Spleen (tissue), 3 donors: ENCODE data around the gene CORT.

Source experiments
- POLR2A ChIP-seq, 3 donors: fragments of 450-650 bp; IDR thresholded peaks; one replicate each; pipeline ENCODE4 v1.5.1; 2017; ENCODE audit warnings: antibody characterized with exemption in 3 of 3, mild to moderate bottlenecking in 1 of 3
- POLR2AphosphoS5 ChIP-seq, 3 donors: sonication (generic); formaldehyde crosslinking; IDR thresholded peaks; one replicate each; pipeline ENCODE4 v1.5.1; 2017; ENCODE audit warnings: antibody characterized with exemption in 3 of 3

DNA sequence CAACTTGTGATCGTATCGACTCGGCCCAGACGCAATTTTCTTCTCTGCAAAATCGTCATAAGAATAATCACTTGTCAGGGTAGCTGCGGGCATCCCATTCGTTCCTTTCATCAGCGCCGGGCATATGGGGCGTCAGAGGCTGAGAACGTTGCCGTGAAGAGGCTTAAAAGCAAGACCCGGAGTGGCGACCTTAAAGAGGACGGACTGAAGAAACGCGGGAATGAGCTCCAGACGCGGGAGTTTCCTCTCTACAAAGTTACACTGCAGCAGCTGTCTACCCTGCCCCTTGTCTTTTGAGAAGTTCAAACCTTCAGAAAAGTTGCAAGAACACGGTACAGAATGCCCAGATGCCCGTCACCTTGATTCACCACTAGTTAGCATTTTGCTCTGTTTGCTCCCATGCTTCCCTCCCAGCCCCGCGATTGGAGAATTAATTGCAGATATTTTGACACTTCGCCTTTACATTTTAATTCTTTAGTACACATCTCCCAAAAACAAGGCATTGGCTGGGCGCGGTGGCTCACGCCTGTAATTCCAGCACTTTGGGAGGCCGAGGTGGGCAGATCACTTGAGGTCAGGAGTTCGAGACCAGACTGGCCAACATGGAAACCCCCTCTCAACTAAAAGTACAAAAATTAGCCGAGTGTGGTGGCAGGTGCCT lies 18.6 kb upstream of the CORT start:
- TF ChIP-seq POLR2AphosphoS5 (IDR thresholded peaks at IDR 0.05) (no peak), POLR2A (IDR thresholded peaks at IDR 0.05) (no peak)
